Stimulated activated naive B cell treated with anti-CD40 and anti-IgM and Interleukin-4, amounts not matched to agents 10 μg/mL and 1 μg/mL and 100 μg/mL, for 72 hours (primary cell): ENCODE results near the gene KIRREL3.

ENCODE experiments used
- ATAC-seq, 2 donors: fragments of 150-1000 bp; cut with Tn5 transposase; replicated peaks; 2 replicates each; pipeline ENCODE4 v1.10.0; 2021; ENCODE audit warnings: moderate library complexity in 1 of 2
- DNase-seq: peaks from one replicate; pipeline ENCODE4 v3.0.0; 2021
- H3K27ac Mint-ChIP-seq: one replicate; pipeline ENCODE4 v1.8.0; 2022; ENCODE audit warnings: mild to moderate bottlenecking, mixed read lengths
- H3K27me3 Mint-ChIP-seq, 2 donors: one replicate each; pipeline ENCODE4 v1.8.0; 2022; ENCODE audit warnings: mixed read lengths in 2 of 2
- H3K36me3 Mint-ChIP-seq, 2 donors: one replicate each; pipeline ENCODE4 v1.8.0; 2022; ENCODE audit warnings: mixed read lengths in 2 of 2, mild to moderate bottlenecking in 1 of 2
- H3K4me1 Mint-ChIP-seq, 2 donors: one replicate each; pipeline ENCODE4 v1.8.0; 2022; ENCODE audit warnings: mixed read lengths in 2 of 2, mild to moderate bottlenecking in 1 of 2
- H3K4me3 Mint-ChIP-seq, 2 donors: one replicate each; pipeline ENCODE4 v1.8.0; 2022; ENCODE audit warnings: mild to moderate bottlenecking in 2 of 2, mixed read lengths in 2 of 2, moderate library complexity in 1 of 2
- H3K9me3 Mint-ChIP-seq, 2 donors: one replicate each; pipeline ENCODE4 v1.8.0; 2022; ENCODE audit warnings: mixed read lengths in 2 of 2, mild to moderate bottlenecking in 1 of 2

Gene KIRREL3

DNA sequence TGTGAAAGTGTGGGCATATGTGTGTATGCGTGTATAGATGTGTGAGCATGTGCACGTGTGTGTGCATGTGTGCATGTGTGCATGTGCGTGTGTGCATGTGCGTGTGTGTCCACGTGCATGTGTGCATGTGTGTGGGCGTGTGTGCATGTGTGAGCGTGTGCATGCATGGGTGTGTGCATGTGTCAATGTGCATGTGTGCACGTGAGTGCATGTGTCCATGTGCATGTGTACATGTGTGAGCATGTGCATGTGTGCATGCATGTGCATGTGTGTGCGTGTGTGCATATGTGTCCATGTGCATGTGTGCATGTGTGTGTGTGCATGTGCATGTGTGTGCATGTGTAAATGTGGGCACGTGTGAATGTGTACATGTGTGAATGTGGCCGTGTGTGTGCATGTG is 549.8 kb downstream of the KIRREL3 start:
- no peak overlapping the region for H3K27ac Mint-ChIP-seq
- peaks cover 10 to 12% of the 10 kb centered on the region in 2 donors for H3K9me3 Mint-ChIP-seq
- no peak for ATAC-seq
- H3K4me3 Mint-ChIP-seq, result no peak overlapping the region
- H3K36me3 Mint-ChIP-seq, result no peaks in the 10 kb centered on the region
- H3K27me3 Mint-ChIP-seq, result peaks cover 0 to 5% of the 10 kb centered on the region in 2 donors
- peaks cover 0 to 7% of the 10 kb centered on the region in 2 donors for H3K4me1 Mint-ChIP-seq
- no peak for DNase-seq

DNA sequence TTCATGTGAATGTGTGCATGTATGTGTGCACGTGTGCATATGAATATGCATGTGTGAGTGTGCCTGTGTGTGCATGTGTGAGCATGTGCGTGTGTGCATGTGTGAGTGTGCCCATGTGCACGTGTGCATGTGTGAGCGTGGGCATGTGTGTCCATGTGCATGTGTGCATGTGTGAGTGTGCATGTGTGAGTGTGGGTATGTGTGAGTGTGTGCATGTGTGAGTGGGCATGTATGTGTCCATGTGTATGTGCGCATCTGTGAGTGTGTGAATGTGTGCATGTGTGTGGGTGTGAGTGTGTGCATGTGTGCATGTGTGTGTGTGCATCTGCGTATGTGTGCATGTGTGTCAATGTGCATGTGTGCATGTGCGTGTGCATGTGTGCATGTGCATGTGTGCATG is 550.4 kb downstream of the KIRREL3 start:
- no peaks in the 10 kb centered on the region for H3K36me3 Mint-ChIP-seq
- H3K27ac Mint-ChIP-seq, result no peak overlapping the region
- peaks cover 0 to 5% of the 10 kb centered on the region in 2 donors for H3K27me3 Mint-ChIP-seq
- DNase-seq, result no peak
- H3K9me3 Mint-ChIP-seq, result peaks cover 10 to 12% of the 10 kb centered on the region in 2 donors
- ATAC-seq, result no peak
- H3K4me1 Mint-ChIP-seq, result peaks cover 0 to 7% of the 10 kb centered on the region in 2 donors
- H3K4me3 Mint-ChIP-seq, result no peak overlapping the region

DNA sequence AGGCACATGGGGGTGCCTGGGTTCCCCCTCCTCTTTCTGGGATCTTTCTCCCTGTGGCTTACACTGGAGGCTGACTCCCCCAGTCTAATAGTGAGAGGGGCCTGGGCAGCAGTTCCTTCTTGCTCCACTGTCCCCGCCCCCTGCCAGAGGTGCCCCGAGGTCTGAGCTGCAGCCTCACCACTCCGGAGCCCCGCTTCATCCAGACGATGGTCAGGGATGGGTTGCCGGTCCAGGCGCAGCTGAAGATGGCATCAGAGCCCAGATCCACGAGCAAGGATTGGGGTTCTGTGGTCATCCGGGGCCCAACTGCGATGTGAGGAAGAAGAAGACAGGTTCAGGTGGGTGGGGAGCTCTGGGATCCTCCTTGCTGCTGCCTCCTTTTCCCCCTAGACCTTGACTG is 554.0 kb downstream of the KIRREL3 start:
- Mint-ChIP-seq H3K36me3 (no peaks in the 10 kb centered on the region), H3K4me3 (no peak overlapping the region), H3K27ac (no peak overlapping the region), H3K27me3 (peaks cover 0 to 12% of the 10 kb centered on the region in 2 donors), H3K4me1 (peaks cover 0 to 7% of the 10 kb centered on the region in 2 donors), H3K9me3 (peaks cover 10 to 12% of the 10 kb centered on the region in 2 donors)
- ATAC-seq, result no peak
- no peak for DNase-seq

DNA sequence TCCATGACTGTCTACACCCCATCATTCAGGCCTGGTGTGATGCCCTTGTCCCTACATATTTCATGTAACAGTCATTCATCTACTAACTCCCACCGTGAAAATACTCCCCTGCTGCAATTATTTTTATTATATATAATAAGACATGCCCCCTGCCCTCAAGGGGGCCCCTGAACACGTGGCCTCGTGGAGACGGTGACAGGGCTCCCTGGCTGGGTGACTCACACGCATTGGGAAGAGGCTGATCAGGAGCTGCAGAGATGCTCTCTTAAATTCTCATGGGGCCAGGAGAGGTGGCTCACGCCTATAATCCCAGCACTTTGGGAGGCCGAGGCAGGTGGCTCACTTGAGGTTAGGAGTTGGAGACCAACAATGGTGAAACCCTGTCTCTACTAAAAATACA is 556.5 kb downstream of the KIRREL3 start:
- DNase-seq, result no peak
- H3K27me3 Mint-ChIP-seq, result peaks cover 10 to 23% of the 10 kb centered on the region in 2 donors
- no peak overlapping the region for H3K4me3 Mint-ChIP-seq
- peaks cover 6 to 7% of the 10 kb centered on the region in 2 donors for H3K4me1 Mint-ChIP-seq
- ATAC-seq, result no peak
- H3K36me3 Mint-ChIP-seq, result no peaks in the 10 kb centered on the region
- H3K27ac Mint-ChIP-seq, result no peak overlapping the region
- H3K9me3 Mint-ChIP-seq, result no peaks in the 10 kb centered on the region

DNA sequence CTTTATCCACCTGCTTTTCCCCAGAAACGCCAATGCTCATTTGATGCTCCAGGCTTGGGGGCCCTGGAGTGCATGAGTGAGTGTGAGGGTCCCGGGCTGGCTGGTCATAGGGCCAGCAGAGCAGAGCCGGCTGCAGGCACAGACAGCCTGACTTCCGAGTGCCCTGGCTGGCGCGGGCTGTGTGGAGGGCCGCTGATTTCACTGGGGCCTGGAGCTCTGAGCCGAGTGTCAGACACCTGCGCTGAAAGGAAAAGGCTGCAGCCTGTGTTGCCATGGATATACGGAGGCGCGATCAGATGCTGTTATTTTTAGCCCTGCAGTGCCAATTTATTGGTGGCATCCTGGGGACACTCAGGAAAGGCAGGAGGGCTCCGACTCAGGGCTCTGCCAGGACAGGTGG is 557.5 kb downstream of the KIRREL3 start:
- H3K27me3 Mint-ChIP-seq, result peaks cover 10 to 23% of the 10 kb centered on the region in 2 donors
- H3K4me1 Mint-ChIP-seq, result peaks cover 6 to 7% of the 10 kb centered on the region in 2 donors
- no peaks in the 10 kb centered on the region for H3K36me3 Mint-ChIP-seq
- H3K4me3 Mint-ChIP-seq, result no peak overlapping the region
- H3K9me3 Mint-ChIP-seq, result no peaks in the 10 kb centered on the region
- H3K27ac Mint-ChIP-seq, result no peak overlapping the region
- DNase-seq (no peak), ATAC-seq (no peak)

DNA sequence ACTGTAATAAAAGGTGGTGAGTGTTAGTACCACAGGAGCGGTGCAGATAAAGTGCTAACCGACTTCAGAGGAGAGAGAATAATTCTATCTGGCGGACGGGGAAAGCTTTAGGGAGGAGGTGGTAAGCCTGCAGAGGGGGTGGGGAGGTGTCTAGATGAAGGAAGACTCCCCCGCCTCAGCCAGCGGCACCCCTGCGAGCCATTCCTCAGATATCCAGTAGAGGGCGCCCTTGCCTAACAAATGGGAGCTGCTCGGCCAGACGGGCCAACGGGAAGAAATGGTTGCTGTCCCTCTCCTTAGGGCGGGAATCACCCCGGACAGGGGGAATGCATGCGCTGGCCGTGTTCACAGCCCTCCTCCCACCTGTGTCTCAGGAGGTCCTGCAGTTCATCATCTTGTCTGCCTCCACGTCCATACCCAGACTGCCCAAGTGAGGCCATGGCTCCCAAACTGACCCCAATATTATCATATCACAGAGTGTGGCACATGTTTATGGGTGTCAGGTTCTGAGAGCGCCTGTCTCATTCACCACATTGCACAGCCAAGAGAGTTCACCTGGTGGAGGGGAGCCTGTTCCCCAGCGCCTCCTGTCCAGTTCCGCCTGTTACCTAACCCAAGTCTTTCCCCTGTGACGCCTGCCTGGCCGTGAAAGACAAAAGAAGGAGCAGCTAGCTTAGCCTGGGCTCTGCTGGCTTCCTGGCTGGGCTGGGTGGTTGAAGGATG is 559.6 kb downstream of the KIRREL3 start:
- Mint-ChIP-seq H3K4me3 (no peak overlapping the region), H3K27ac (no peak overlapping the region), H3K4me1 (peaks cover 6 to 7% of the 10 kb centered on the region in 2 donors), H3K36me3 (no peaks in the 10 kb centered on the region), H3K9me3 (no peaks in the 10 kb centered on the region), H3K27me3 (peaks cover 10 to 23% of the 10 kb centered on the region in 2 donors)
- peak; percentile 85 for ATAC-seq
- peak; percentile 61 for DNase-seq

DNA sequence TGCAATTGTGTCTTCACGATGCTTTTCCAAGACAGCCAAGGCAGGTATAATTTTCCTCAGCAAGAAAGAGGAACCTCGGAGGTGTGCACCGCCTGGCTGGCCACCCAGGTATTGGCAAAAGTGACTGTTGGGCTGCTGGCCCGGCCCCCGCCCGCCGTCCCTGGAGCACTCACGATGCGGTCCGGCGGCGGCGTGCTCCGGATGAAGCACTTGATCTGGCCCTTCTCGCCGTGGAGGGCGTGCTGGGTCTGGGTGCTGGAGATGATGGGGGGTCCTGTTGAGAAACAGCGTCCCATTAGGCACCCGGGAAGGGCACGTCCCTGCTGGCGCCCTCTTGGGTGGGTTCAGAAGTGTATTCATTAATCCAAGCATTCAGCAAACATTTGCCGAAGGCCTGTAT is 560.3 kb downstream of the KIRREL3 start:
- H3K36me3 Mint-ChIP-seq, result no peaks in the 10 kb centered on the region
- H3K27ac Mint-ChIP-seq, result no peak overlapping the region
- H3K4me1 Mint-ChIP-seq, result peaks cover 6 to 7% of the 10 kb centered on the region in 2 donors
- H3K27me3 Mint-ChIP-seq, result peaks cover 10 to 23% of the 10 kb centered on the region in 2 donors
- ATAC-seq (no peak), DNase-seq (no peak)
- no peak overlapping the region for H3K4me3 Mint-ChIP-seq
- no peaks in the 10 kb centered on the region for H3K9me3 Mint-ChIP-seq

DNA sequence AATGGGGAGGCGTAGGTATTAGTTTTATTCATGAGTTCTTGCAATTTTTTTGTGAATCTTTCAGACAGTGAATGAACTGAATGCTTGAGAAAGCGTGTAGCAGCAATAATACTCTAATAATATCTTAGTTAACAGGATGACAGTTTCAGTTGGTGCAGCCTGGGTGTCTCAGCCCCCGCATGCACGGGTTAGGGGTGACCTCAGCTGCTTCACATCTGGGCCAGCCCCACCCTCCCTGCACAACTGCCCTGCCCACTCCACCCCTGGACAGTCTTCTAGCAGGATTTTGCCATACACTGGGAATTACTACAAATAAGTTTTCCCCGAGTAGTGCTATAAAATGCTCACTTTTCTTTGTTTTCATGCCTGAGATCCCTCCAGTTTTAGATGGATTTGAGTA is 561.9 kb downstream of the KIRREL3 start:
- DNase-seq (no peak), ATAC-seq (no peak)
- H3K4me1 Mint-ChIP-seq, result peaks cover 6 to 7% of the 10 kb centered on the region in 2 donors
- peaks cover 10 to 23% of the 10 kb centered on the region in 2 donors for H3K27me3 Mint-ChIP-seq
- no peaks in the 10 kb centered on the region for H3K36me3 Mint-ChIP-seq
- no peak overlapping the region for H3K27ac Mint-ChIP-seq
- H3K9me3 Mint-ChIP-seq, result no peaks in the 10 kb centered on the region
- H3K4me3 Mint-ChIP-seq, result no peak overlapping the region

DNA sequence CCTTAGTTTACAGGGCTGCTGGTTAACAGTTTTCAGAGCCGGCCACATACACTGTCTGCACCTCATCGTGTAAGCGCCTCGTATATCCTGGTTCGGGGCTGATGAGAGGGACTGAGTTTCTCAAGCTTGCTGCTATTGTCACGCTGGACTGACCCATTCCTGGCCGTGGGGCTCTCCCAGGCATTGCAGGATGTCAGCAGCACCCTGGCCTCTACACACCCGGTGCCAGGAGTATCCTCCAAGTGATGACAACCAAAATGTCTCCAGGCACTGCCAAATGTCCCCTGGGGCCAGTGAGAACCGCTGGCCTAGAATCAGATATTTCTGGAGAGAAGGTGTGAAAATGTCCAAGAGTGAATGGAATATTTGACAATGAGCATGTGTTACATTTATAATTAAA is 562.3 kb downstream of the KIRREL3 start:
- no peak for ATAC-seq
- Mint-ChIP-seq H3K27ac (no peak overlapping the region), H3K27me3 (peaks cover 10 to 22% of the 10 kb centered on the region in 2 donors), H3K36me3 (no peaks in the 10 kb centered on the region), H3K9me3 (no peaks in the 10 kb centered on the region), H3K4me1 (peaks cover 6 to 7% of the 10 kb centered on the region in 2 donors), H3K4me3 (no peak overlapping the region)
- no peak for DNase-seq

DNA sequence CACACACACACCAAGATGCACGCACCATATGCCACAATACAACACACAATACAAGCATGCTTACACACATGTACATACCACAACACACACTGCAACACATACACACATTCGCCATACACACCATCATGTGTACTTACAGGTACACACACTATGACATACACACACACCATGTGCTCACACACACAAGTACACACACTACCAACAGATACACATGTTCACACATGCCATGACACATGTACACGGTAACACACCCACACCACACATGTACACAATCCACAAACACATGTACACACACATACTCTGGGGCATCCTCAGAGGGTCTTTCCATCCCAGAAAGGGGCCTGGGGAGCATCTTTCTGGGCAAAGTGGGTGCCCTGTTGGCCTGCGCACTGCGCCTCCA is 562.8 kb downstream of the KIRREL3 start:
- Mint-ChIP-seq H3K27me3 (peaks cover 10 to 17% of the 10 kb centered on the region in 2 donors), H3K36me3 (no peaks in the 10 kb centered on the region), H3K4me3 (no peak overlapping the region), H3K27ac (no peak overlapping the region), H3K9me3 (no peaks in the 10 kb centered on the region), H3K4me1 (peaks cover 6 to 7% of the 10 kb centered on the region in 2 donors)
- no peak for DNase-seq
- ATAC-seq, result no peak

DNA sequence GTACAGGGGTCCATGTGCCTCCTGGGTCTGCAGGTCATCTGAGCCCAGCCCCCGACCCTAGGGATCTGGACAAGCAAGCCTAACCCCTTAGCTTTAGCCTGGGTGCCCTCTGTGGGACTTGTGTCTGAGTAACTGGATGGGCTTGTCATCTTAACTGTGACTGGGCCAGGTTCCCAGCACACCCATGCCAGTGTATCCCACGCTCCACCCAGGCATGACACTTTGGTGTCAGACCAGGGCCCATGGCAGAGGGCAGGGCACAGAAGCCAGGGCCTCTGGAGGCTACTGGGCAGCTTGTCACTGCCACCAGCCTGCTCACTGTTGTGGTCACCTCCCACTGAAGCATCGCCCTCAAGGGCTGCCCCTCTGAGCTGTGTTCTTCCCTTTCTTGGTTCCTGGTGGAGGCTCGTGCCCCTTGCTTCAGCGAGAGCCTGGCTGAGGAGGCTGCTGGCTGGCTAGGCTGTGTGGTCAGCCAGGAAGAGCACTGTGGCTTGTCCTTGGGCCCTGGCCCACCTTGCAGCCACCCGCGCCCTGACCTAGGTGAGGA is 564.3 kb downstream of the KIRREL3 start:
- H3K27me3 Mint-ChIP-seq, result peaks cover 8 to 10% of the 10 kb centered on the region in 2 donors
- no peaks in the 10 kb centered on the region for H3K36me3 Mint-ChIP-seq
- H3K9me3 Mint-ChIP-seq, result no peaks in the 10 kb centered on the region
- ATAC-seq, result no peak
- no peak overlapping the region for H3K27ac Mint-ChIP-seq
- DNase-seq, result no peak
- no peak overlapping the region for H3K4me3 Mint-ChIP-seq
- H3K4me1 Mint-ChIP-seq, result peaks cover 6 to 7% of the 10 kb centered on the region in 2 donors

DNA sequence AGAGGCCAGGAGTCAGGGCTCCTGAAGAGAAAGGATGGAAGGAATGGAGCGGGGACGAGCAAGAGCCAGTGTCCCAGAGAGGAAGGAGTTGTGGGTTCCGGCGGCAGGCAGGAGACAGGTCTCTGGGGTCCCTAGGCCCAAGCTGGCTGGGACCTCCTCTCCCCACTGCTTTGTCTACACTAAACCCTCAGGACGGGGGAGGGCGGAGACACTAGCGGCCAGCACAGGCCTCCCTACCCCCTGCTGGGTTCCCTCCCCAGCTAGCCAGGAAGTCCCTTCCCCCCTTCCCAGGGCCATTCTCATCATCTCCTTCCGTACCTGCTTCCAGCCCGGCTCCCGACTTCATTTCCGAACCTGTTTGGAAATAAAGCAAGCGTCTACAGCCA is 565.6 kb downstream of the KIRREL3 start:
- Mint-ChIP-seq H3K36me3 (no peaks in the 10 kb centered on the region), H3K9me3 (no peaks in the 10 kb centered on the region), H3K27ac (no peak overlapping the region), H3K4me1 (no peaks in the 10 kb centered on the region), H3K4me3 (no peak overlapping the region), H3K27me3 (peaks cover 0 to 5% of the 10 kb centered on the region in 2 donors)
- DNase-seq, result no peak
- ATAC-seq, result no peak

DNA sequence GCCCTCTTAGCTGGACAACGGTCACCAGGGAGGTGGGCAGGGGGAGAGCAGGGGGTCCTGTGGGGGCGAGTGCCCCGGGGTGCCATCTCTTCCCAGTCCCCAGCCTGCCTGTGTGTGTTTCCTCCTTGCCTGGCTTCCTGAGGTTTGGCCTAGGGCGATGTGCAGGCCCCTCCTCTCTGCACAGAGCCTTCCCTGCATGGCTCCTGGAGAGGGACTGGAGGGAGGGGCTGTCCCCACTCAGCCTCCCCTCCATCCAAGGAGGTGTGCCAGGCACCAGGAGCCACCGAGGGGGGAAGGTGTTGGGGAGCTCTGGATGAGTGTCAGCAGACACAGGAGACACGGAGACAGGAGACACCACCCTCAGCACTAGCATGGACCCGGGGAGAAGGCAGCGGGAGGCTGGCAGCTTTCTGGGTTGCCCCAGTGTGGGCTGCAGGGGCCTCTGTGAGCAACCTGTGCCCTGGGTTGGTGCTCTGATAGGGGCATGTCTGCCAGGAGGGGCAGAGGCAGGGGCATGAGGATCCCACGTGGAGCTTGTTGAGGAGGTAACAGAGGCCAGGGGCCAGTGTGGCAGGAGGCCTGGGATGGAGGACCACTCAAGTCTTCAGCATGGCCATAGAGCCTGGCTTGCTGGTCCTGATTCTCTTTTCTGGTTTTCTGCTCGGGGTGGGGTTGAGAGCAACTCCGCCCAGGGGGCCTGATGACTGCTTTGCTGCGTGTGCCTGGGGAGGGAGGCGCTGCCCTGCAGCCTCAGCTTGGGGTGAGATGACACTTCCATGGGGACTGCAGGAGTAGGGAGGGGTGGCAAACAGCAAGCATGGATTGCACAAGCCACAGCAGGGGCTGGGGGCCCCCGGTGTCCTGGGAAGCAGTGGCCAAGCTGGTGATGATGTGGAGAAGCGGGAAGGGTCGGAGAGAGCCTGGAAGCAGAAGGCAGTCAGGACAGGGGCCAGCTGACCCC is 566.3 kb downstream of the KIRREL3 start:
- ATAC-seq (no peak), DNase-seq (no peak)
- no peaks in the 10 kb centered on the region for H3K9me3 Mint-ChIP-seq
- no peak overlapping the region for H3K4me3 Mint-ChIP-seq
- no peak overlapping the region for H3K27ac Mint-ChIP-seq
- H3K4me1 Mint-ChIP-seq, result peaks cover 3% of the 10 kb centered on the region in 2 donors
- no peaks in the 10 kb centered on the region for H3K27me3 Mint-ChIP-seq
- no peaks in the 10 kb centered on the region for H3K36me3 Mint-ChIP-seq

DNA sequence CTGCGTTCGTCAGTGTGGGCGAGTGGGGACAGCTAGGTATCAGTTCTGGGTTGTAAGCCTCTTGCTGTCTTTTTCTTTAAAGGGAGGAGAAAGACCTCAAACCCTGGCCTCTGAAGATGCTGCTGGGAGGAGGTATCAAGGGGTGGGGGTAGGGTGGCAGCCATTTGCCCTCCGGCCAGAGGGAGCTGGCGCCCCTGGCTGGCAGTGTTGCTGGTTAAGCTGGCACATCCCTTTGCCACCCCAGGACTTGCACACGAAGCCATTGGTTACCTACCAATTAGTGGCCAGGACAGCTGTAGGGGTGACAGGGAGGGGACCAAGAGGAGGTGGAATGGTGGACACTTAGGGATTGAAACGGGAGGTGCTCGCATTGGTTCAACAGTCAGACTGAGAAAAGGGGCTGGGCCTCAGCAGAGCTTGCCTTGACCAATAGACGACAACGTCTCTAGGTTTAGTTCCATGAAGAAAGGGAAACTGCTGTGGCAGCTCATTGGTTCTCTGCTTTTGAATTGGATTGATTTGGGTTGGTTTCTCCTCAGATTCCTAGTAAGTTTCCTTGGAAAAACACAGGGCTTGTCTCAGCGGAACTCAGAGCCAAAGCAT is 567.2 kb downstream of the KIRREL3 start:
- Mint-ChIP-seq H3K27ac (peak overlapping the region; percentile 48), H3K4me3 (no peak overlapping the region), H3K36me3 (no peaks in the 10 kb centered on the region), H3K27me3 (no peaks in the 10 kb centered on the region), H3K4me1 (peaks cover 4 to 5% of the 10 kb centered on the region in 2 donors), H3K9me3 (no peaks in the 10 kb centered on the region)
- DNase-seq (no peak), ATAC-seq (no peak)
